ENCODE data around the gene TNNT1.

TNNT1 gene

GRCh38 chr19:55106591-55106990 is 42.4 kb downstream of the TNNT1 start:
- DNase-seq, result no peak

GRCh38 chr19:55105237-55105636 is 43.8 kb downstream of the TNNT1 start:
- no peak for DNase-seq

GRCh38 chr19:55103190-55103589 is 45.8 kb downstream of the TNNT1 start:
- no peak for DNase-seq

- DNase-seq, result no peak
Observed at GRCh38 chr19:55101261-55101660, 47.7 kb downstream of the TNNT1 start.

GRCh38 chr19:55099557-55100506 is 49.2 kb downstream of the TNNT1 start:
- DNase-seq, result no peak

- no peak for DNase-seq
Observed at GRCh38 chr19:55098716-55099556, 50.1 kb downstream of the TNNT1 start.

GRCh38 chr19:55097864-55098715 is 50.9 kb downstream of the TNNT1 start:
- no peak for DNase-seq

- no peak for DNase-seq
Observed at GRCh38 chr19:55096061-55096701, 52.8 kb downstream of the TNNT1 start.

- DNase-seq, result no peak
Observed at GRCh38 chr19:55095260-55096060, 53.5 kb downstream of the TNNT1 start.

GRCh38 chr19:55094456-55095259 is 54.3 kb downstream of the TNNT1 start:
- DNase-seq, result no peak

- no peak for DNase-seq
Observed at GRCh38 chr19:55092423-55093318, 56.3 kb downstream of the TNNT1 start.

GRCh38 chr19:55091955-55092354 is 57.1 kb downstream of the TNNT1 start:
- no peak for DNase-seq

- no peak for DNase-seq
Observed at GRCh38 chr19:55091126-55091910, 57.7 kb downstream of the TNNT1 start.

- no peak for DNase-seq
Observed at GRCh38 chr19:55090564-55090963, 58.4 kb downstream of the TNNT1 start.

GRCh38 chr19:55089342-55089944 is 59.6 kb downstream of the TNNT1 start:
- DNase-seq, result no peak

- peak; percentile 37 for DNase-seq
Observed at GRCh38 chr19:55088543-55089341, 60.3 kb downstream of the TNNT1 start.

- DNase-seq, result no peak
Observed at GRCh38 chr19:55088021-55088451, 61.0 kb downstream of the TNNT1 start.

Measured in NCI-H226 (cell line).